H1 (cell line): ENCODE data around the gene PWP2. TPM values are rescaled to one million over a fixed set of nuclear protein-coding genes. Genes with fewer than 3 reads are reported as not detected.

Source experiments
- CTCF ChIA-PET: fragments of 300-600 bp; sonication (Branson Sonifier 250); formaldehyde crosslinking; loops from one replicate; lab custom pipeline; 2021; ENCODE audit not compliant: partially characterized antibody; lab: Charles Lee
- POLR2A ChIA-PET: fragments of 300-600 bp; sonication (Branson Sonifier 250); formaldehyde crosslinking; loops from one replicate; lab custom pipeline; 2021; ENCODE audit warnings: inconsistent platforms; ENCODE audit not compliant: partially characterized antibody; lab: Charles Lee
- DNase-seq, 2 experiments: peaks; one replicate each; pipeline versions ENCODE4 v3.0.0 to v3.0.0-alpha.2; 2010 to 2022; ENCODE audit warnings: low spot score in 2 of 2, low read depth in 1 of 2, mixed read lengths in 1 of 2
- FAIRE-seq: peaks from 2 replicates; lab custom pipeline; 2011; peaks lifted over from hg19 to GRCh38; lab: Jason Lieb, UNC
- H2AFZ ChIP-seq: 2 replicates; pipeline ENCODE4 v1.8.1; 2012; ENCODE audit warnings: low read length, inconsistent platforms
- H2AK5ac ChIP-seq: 2 replicates; pipeline ENCODE4 v1.6.1; 2013; ENCODE audit warnings: low read depth, low read length
- H2BK120ac ChIP-seq: replicated peaks from 2 replicates; pipeline ENCODE3; 2013; ENCODE audit warnings: low read depth, low read length, inconsistent platforms
- H2BK12ac ChIP-seq: 2 replicates; pipeline ENCODE4 v1.6.1; 2013; ENCODE audit warnings: low read depth, low read length
- H2BK15ac ChIP-seq: 2 replicates; pipeline ENCODE4 v1.6.1; 2013; ENCODE audit warnings: low read length
- H2BK20ac ChIP-seq: 2 replicates; pipeline ENCODE4 v1.6.1; 2013; ENCODE audit warnings: low read length
- H2BK5ac ChIP-seq: 2 replicates; pipeline ENCODE4 v1.6.1; 2013; ENCODE audit warnings: low read depth, low read length
- H3K14ac ChIP-seq: 2 replicates; pipeline ENCODE4 v1.6.1; 2013; ENCODE audit warnings: inconsistent platforms; ENCODE audit not compliant: insufficient read length
- H3K18ac ChIP-seq: 2 replicates; pipeline ENCODE4 v1.6.1; 2013; ENCODE audit warnings: low read length; ENCODE audit errors: extremely low read depth
- H3K23ac ChIP-seq: 2 replicates; pipeline ENCODE4 v1.6.1; 2013; ENCODE audit warnings: inconsistent platforms; ENCODE audit not compliant: insufficient read length
- H3K23me2 ChIP-seq: 2 replicates; pipeline ENCODE4 v1.6.1; 2013; ENCODE audit warnings: low read depth, low read length
- H3K27ac ChIP-seq: 2 replicates; pipeline ENCODE4 v1.6.1; 2011; ENCODE audit warnings: low read depth, low read length, inconsistent platforms
- H3K27me3 ChIP-seq, 4 experiments: replicated peaks in 1 of 4; 1 replicate in 1 of 4; 2 replicates in 3 of 4; pipeline versions ENCODE4 v1.6.1 to v1.8.1; 2011 to 2013; ENCODE audit warnings: low read length in 3 of 4, mild to moderate bottlenecking in 3 of 4, inconsistent platforms in 2 of 4, mixed read lengths in 2 of 4, moderate library complexity in 1 of 4; ENCODE audit not compliant: control insufficient read depth in 3 of 4, insufficient read depth in 3 of 4; ENCODE audit errors: extremely low read depth in 1 of 4
- H3K36me3 ChIP-seq, 4 experiments: 2 replicates each; pipeline versions ENCODE4 v1.6.1 to v1.8.1; 2011 to 2013; ENCODE audit warnings: mild to moderate bottlenecking in 4 of 4, low read length in 3 of 4, moderate library complexity in 2 of 4, control low read depth in 1 of 4, inconsistent platforms in 1 of 4; ENCODE audit not compliant: insufficient read depth in 4 of 4, control insufficient read depth in 2 of 4
- H3K4ac ChIP-seq: replicated peaks from 2 replicates; pipeline ENCODE3; 2013; ENCODE audit warnings: low read length, low read depth, mixed read lengths, inconsistent platforms; ENCODE audit not compliant: insufficient read length
- H3K4me1 ChIP-seq, 4 experiments: replicated peaks in 1 of 4; 1 replicate in 1 of 4; 2 replicates in 3 of 4; pipeline versions ENCODE4 v1.6.1 to v1.8.1; 2011 to 2013; ENCODE audit warnings: low read length in 3 of 4, inconsistent platforms in 2 of 4, mixed read lengths in 1 of 4; ENCODE audit not compliant: insufficient read depth in 4 of 4, control insufficient read depth in 3 of 4
- H3K4me2 ChIP-seq, 2 experiments: 2 replicates each; pipeline versions ENCODE4 v1.6.1 to v1.8.1; 2011 to 2013; ENCODE audit warnings: low read depth in 2 of 2, low read length in 2 of 2, control low read depth in 1 of 2, inconsistent platforms in 1 of 2, mild to moderate bottlenecking in 1 of 2; ENCODE audit not compliant: insufficient read depth in 1 of 2
- H3K4me3 ChIP-seq, 4 experiments: fragments of 200-600, 300-600 bp in 1 of 4; sonication (generic), shearing (Covaris generic), sonication (Bioruptor Twin) in 1 of 4; 2 replicates each; pipeline versions ENCODE4 v1.5.1 to v1.8.1; 2011 to 2016; ENCODE audit warnings: low read length in 4 of 4, low read depth in 3 of 4, control low read depth in 2 of 4, inconsistent platforms in 2 of 4, mild to moderate bottlenecking in 2 of 4, mixed read lengths in 1 of 4, moderate library complexity in 1 of 4; ENCODE audit not compliant: insufficient read depth in 2 of 4; ENCODE audit errors: extremely low read depth in 1 of 4
- H3K56ac ChIP-seq: replicated peaks from 2 replicates; pipeline ENCODE3; 2013; ENCODE audit warnings: low read depth, mild to moderate bottlenecking, mixed read lengths, low read length, inconsistent platforms; ENCODE audit not compliant: insufficient read length
- H3K79me1 ChIP-seq: 2 replicates; pipeline ENCODE4 v1.6.1; 2013; ENCODE audit warnings: low read depth, low read length, control low read depth
- H3K79me2 ChIP-seq, 2 experiments: 2 replicates each; pipeline versions ENCODE4 v1.6.1 to v1.8.1; 2012 to 2013; ENCODE audit warnings: low read length in 2 of 2, mild to moderate bottlenecking in 2 of 2, inconsistent platforms in 1 of 2; ENCODE audit not compliant: insufficient read depth in 2 of 2, control insufficient read depth in 1 of 2
- H3K9ac ChIP-seq, 4 experiments: replicated peaks in 1 of 4; 1 replicate in 1 of 4; 2 replicates in 3 of 4; pipeline versions ENCODE4 v1.6.1 to v1.8.1; 2011 to 2013; ENCODE audit warnings: low read depth in 3 of 4, low read length in 3 of 4, control low read depth in 2 of 4, mild to moderate bottlenecking in 2 of 4, moderate library complexity in 2 of 4, inconsistent platforms in 1 of 4; ENCODE audit errors: extremely low read depth in 1 of 4
- H3K9me3 ChIP-seq, 2 experiments: 2 replicates each; pipeline versions ENCODE4 v1.6.1 to v1.8.1; 2012 to 2013; ENCODE audit warnings: mild to moderate bottlenecking in 2 of 2, moderate library complexity in 2 of 2, control low read depth in 1 of 2, inconsistent platforms in 1 of 2, low read depth in 1 of 2, low read length in 1 of 2, mixed read lengths in 1 of 2; ENCODE audit not compliant: insufficient read depth in 2 of 2
- H4K20me1 ChIP-seq, 2 experiments: replicated peaks in 1 of 2; 2 replicates each; pipeline versions ENCODE3 to v1.8.1; 2011 to 2013; ENCODE audit warnings: inconsistent platforms in 2 of 2, low read length in 2 of 2, mild to moderate bottlenecking in 1 of 2; ENCODE audit not compliant: insufficient read depth in 2 of 2, control insufficient read depth in 1 of 2
- H4K5ac ChIP-seq: 2 replicates; pipeline ENCODE4 v1.6.1; 2013; ENCODE audit warnings: low read length, low read depth, mixed read lengths, inconsistent platforms; ENCODE audit not compliant: insufficient read length
- H4K8ac ChIP-seq: 2 replicates; pipeline ENCODE4 v1.8.0; 2013; ENCODE audit warnings: mild to moderate bottlenecking, moderate library complexity, low read length, inconsistent platforms; ENCODE audit not compliant: insufficient read depth; ENCODE audit errors: extremely low read depth
- H4K91ac ChIP-seq: replicated peaks from 2 replicates; pipeline ENCODE3; 2013; ENCODE audit warnings: low read length, mixed read lengths, inconsistent platforms; ENCODE audit not compliant: insufficient read length
- MAFK ChIP-seq: IDR thresholded peaks from 2 replicates; pipeline ENCODE4 v1.6.1; 2012; ENCODE audit warnings: low read depth, mild to moderate bottlenecking, improper control_type of control experiment, low read length
- WGBS, 2 experiments: shearing (Covaris generic) in 1 of 2; methylation state at CpG; one replicate each; pipeline versions ENCODE4 v1.1.6 to v1.1.7; 2013 to 2015; ENCODE audit warnings: low lambda C conversion rate in 2 of 2, mixed read lengths in 2 of 2, inconsistent platforms in 1 of 2, low coverage in 1 of 2, missing lambda C conversion rate in 1 of 2; ENCODE audit not compliant: insufficient replicate concordance in 2 of 2, insufficient coverage in 1 of 2, insufficient read length in 1 of 2; ENCODE audit errors: extremely low coverage in 1 of 2, missing lambda C conversion rate in 1 of 2; 5-methylcytosine and 5-hydroxymethylcytosine counted together
- polyA plus RNA-seq, 7 experiments: library from polyadenylated mRNA; depleted of rRNA in 3 of 7; stranded (reverse) in 5 of 7; unstranded in 2 of 7; fragments of >200 nt in 5 of 7; fragments of 200-250 nt in 2 of 7; gene quantifications; 1 replicate in 5 of 7; 2 replicates in 1 of 7; 4 replicates in 1 of 7; pipeline versions ENCODE4 v1.2.1 to v1.2.3, GENCODE V29; 2011 to 2013; ENCODE audit warnings: missing spikeins in 2 of 7, mixed read lengths in 2 of 7
- total RNA-seq: library from RNA; stranded (reverse); fragmentation: NEBNext Ultra II Directional; extraction: Animal tissue kit (Norgen Biotek cat#: 25700); gene quantifications from 2 replicates; pipeline ENCODE4 v1.2.1, GENCODE V29; 2021

PWP2 gene
- total and polyA plus RNA-seq, 2 of the 8 experiments (the other 6 are each of a cell fraction or from before 2014, with no cell fraction given), result 4.4 to 6.7 TPM

DNA sequence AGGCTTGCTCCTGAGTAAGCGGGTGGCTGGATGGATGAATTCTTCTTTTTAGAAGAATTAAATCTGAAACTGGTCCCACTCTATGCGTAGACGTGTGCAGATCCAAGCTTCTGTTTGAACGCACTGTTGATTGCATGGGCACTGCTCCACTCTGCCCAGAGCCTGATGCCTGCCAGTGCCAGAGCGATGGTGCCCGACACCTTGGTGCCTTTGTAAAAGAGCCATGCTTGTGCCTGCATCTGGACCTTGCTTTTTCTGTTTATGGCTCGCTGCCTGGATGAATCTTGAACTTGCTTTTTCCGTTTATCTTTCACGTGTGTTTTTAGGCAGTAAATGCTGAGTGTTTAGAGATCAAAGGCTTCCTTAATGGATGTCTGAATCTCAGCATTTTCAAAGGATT lies 15.0 kb upstream of the PWP2 start:
- ChIA-PET CTCF (no interaction called here), POLR2A (interaction anchor here (1.5 kb wide), 1 partner anchor 79 kb away, joined by 3 read pairs; no protein-coding TSS in a partner anchor)
- Histone ChIP-seq H3K4ac (no peak overlapping the region), H3K4me3 (no peak overlapping the region), H3K79me1 (no peaks in the 10 kb centered on the region), H3K9ac (no peak overlapping the region), H3K79me2 (no peaks in the 10 kb centered on the region), H4K8ac (no peak overlapping the region), H2BK15ac (no peak overlapping the region), H3K9me3 (no peaks in the 10 kb centered on the region), H3K18ac (no peak overlapping the region), H2BK5ac (no peak overlapping the region), H3K4me1 (no peaks in the 10 kb centered on the region), H2BK120ac (no peak overlapping the region), H3K27ac (no peak overlapping the region), H3K23ac (no peak overlapping the region), H3K4me2 (no peak overlapping the region), H3K23me2 (no peaks in the 10 kb centered on the region), H3K14ac (no peak overlapping the region), H4K5ac (no peak overlapping the region), H4K20me1 (peaks cover 3% of the 10 kb centered on the region in 2 experiments), H3K56ac (no peak overlapping the region), H3K27me3 (no peaks in the 10 kb centered on the region), H2BK12ac (no peak overlapping the region), H4K91ac (no peak overlapping the region), H2AFZ (no peak overlapping the region), H3K36me3 (peaks cover 6 to 39% (median 23%) of the 10 kb centered on the region in 4 experiments; a peak in 7 of 8 replicates), H2BK20ac (no peak overlapping the region), H2AK5ac (no peak overlapping the region)
- no peak for FAIRE-seq
- WGBS, 2 experiments, result 93% methylated on average over 9 of the region's 9 CpGs; no CpG with 5 or more reads in 1 of the 2 experiments
- peak in 1 of 2 experiments; percentile 32 for DNase-seq
- TF ChIP-seq MAFK, result no peak
